ENCODE results near the gene MMP2. TPM values are rescaled to one million over a fixed set of nuclear protein-coding genes. Genes with fewer than 3 reads are reported as not detected.

Gene MMP2
- total RNA-seq, 1 experiment from 2014 or later, result 839 TPM

DNA sequence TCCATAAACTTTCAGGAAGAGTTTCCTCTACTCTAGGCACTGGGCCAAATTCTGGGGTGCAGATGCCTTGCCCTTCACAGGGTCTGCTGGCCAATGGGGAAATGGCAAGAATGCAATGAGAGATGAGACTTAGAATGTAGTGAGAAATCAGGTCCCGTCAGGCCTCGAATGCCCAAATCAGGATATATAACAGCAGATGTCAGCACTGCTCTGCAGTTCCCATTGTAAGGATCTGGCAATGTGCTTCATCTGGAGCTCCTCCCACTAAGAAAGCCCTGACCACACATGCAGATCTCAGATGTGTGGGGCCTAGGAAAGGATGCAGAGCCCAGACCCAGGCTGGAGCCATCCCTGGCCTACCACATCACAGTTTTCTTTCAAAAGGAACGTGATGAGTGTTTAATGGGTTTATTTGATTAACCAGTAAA is 16.0 kb downstream of the MMP2 start:
- peak; percentile 97 for DNase-seq (ENCODE audit: low read depth)

DNA sequence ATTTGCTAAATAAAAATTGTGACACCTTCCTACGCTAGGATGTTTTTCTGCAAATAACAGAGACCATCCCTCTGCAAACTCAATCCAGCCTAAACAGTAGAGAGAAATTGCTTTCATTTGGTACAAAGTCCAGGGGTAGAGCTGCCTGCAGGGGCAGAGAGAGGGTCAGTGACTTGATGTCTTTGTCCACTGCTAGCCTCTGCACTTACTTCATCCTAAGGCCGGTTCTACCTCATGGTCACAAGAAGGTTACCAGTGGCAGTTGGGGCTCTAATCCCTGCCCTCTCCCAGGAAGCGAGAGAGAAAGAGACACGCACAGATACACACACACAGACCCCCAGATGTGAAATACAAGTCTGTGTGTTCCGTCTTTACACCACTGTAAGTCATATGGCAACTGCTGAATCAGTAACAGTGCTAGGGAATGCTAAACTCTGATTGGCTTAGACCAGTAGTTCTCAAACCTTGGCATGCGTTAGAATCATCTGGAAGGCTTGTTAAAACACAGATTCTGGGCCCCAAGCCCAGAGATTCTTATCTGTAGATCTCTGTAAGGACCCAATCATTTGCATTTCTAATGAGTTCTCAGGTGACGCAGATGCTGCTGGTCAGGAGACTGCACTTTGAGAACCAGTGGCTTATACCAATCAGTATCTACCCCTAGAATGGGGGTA is 16.8 kb downstream of the MMP2 start:
- peak; percentile 85 for DNase-seq (ENCODE audit: low read depth)

DNA sequence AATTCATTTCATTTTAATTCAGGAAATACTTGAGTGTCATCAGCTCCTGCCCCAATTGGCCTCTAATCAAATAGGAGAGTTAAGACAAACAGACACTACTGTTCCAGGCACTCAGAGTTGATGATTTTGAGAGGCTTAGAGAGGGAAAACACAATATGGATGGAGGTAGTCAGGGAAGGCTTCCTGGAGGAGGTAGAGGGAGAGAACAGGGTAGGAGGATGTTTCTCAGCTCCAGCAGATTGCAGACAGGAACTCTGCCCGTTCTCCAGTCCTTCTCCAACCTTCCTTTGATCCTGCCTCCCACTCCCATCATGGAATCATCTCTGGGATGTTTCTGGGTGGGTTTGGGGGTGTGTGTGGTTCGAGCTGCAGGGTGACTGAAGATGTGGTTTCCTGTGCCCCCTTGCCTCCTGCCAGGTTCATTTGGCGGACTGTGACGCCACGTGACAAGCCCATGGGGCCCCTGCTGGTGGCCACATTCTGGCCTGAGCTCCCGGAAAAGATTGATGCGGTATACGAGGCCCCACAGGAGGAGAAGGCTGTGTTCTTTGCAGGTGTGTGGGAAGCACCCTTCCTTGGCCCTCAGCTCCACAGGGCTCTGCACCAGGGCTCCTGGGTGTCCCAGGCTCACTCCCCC is 17.6 kb downstream of the MMP2 start:
- peak; percentile 85 for DNase-seq (ENCODE audit: low read depth)

- DNase-seq (ENCODE audit: low read depth), result no peak
Measured at GRCh38 chr16:55497558-55497957, 18.6 kb downstream of the MMP2 start.

- no peak for DNase-seq (ENCODE audit: low read depth)
Measured at GRCh38 chr16:55498101-55498500, 19.1 kb downstream of the MMP2 start.

DNA sequence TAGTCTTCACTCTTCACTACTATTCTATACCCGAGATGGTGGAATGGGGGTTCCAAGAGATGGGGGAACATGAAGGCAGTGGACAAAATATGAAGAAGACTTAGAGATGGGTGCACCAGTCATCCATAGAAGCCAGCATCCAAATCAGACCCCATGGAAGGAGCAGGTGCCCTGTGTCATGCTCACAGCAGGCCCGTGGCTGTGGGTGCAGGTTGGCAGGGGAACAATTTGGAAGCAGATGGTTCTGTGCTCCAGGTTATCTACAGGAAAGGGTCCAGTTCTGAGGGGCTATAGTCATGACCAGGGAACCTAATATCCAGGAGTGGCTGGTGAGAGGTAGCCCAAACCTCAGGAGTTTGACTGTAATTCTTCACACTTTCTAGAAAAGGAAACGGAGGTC is 20.3 kb downstream of the MMP2 start:
- no peak for DNase-seq (ENCODE audit: low read depth)

- peak; percentile 100 for DNase-seq (ENCODE audit: low read depth)
Measured at GRCh38 chr16:55499951-55500529, 21.0 kb downstream of the MMP2 start.

- peak; percentile 98 for DNase-seq (ENCODE audit: low read depth)
Measured at GRCh38 chr16:55500530-55501011, 21.6 kb downstream of the MMP2 start.

GRCh38 chr16:55501549-55502322 is 22.7 kb downstream of the MMP2 start:
- no peak for DNase-seq (ENCODE audit: low read depth)

DNA sequence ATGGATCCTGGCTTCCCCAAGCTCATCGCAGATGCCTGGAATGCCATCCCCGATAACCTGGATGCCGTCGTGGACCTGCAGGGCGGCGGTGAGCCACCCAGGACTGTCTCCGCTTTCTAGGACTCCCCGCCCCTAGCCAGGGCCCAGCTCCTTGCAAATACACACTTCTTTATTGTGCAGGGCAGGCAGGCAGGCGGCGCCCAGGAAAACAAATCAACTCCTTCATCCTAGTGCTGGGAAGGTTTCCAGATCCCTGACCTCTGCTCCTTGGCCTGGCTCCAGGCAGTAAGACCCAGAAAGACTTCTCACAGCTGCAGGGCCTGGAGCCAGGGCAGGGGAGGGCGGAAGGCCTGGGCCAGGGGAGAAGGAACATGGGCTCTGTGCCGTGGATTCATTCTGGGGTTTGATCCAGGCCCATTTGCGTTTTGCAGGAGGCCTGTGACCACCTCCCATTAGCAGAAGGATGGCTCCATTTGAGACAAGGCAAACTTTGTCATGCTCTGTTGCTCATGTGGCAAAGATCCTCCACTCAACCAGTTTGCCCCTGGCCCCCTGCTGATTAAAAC is 23.9 kb downstream of the MMP2 start:
- peak; percentile 99 for DNase-seq (ENCODE audit: low read depth)

DNA sequence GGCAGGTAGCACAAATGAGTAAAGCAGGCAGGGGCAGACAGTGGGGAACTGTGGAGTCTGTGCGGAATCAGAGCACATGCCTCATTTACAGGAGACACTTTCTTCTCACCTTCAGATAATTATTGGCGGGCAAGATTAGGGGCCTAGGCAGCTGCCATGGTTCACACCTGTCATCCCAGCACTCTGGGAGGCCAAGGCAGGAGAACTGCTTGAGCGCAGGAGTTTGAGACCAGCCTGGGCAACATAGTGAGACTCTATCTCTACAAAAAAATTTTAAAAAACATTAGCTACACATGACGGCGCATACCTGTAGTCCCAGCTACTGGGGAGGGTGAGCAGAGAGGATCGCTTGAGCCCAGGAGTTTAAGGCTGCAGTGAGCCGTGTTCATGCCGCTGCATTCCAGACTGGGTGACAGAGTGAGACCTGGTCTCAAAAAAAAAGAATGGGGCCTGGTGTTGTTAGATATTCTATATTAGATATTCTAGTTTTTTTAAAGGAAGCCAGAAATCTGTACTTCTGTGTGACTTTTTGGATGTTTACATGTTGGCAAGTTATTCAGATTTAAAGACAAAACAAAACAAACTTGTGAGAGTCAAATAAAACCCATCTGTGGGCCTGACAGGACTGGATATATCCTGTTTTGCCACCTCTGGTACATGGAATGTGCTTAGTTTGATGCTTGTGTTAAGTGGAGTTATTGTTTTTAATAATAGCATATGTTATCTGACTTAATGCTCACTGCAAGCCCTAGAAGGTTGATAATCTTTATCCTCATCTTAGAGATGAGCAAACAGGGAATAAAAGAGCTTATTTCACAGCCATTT is 24.9 kb downstream of the MMP2 start:
- no peak for DNase-seq (ENCODE audit: low read depth)

GRCh38 chr16:55505333-55506015 is 26.5 kb downstream of the MMP2 start:
- DNase-seq (ENCODE audit: low read depth), result no peak

GRCh38 chr16:55506083-55506482 is 27.1 kb downstream of the MMP2 start:
- no peak for DNase-seq (ENCODE audit: low read depth)

DNA sequence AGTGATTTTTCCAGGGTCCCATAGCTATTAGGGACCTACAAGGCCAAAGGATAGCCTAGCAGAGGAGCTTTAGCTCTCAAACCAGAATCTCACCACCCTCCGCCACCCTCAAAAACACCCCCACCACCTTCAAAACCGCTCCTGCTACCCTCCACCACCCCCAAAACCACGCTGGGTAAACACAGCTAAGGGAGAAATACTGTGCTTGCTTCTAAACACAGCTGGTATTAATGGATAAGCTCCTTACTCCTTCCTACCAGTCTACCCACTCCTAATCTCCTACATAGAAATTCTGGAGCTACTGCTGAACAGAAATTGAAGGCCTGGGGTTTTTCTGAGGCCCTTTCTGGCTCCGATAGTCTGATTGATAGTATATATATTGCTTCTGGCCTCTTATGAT is 27.7 kb downstream of the MMP2 start:
- DNase-seq (ENCODE audit: low read depth), result no peak

DNA sequence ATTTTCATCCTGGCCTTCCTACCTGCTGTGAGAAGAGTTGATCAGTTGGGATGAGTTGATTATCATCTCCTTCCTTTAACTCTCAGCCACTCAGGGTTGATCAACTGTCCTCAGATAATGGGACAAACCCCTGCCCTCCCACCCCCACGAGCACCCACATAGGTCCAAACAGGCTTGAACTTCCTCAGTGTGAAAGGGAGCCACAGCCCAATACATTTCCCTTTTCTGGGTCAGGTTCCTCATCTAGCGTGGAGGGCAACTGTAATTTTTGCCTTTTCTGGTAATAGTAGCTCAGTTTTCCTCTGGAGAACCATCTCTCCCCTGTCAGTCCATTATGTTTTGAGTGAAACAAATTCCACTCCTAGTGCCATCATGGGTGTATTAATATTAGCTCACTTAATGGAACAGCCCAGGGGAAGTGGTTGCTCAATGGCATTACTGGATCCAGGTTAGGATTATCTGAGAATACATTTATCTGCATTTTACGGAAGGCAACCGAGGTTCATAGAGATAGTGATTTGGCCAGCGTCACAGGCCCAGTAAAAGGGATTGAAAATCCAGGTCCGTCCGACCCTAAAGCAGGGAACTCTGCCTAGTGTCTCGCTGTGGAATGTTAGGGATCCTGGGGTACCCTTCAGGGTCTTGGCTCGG is 29.4 kb downstream of the MMP2 start:
- no peak for DNase-seq (ENCODE audit: low read depth)

DNA sequence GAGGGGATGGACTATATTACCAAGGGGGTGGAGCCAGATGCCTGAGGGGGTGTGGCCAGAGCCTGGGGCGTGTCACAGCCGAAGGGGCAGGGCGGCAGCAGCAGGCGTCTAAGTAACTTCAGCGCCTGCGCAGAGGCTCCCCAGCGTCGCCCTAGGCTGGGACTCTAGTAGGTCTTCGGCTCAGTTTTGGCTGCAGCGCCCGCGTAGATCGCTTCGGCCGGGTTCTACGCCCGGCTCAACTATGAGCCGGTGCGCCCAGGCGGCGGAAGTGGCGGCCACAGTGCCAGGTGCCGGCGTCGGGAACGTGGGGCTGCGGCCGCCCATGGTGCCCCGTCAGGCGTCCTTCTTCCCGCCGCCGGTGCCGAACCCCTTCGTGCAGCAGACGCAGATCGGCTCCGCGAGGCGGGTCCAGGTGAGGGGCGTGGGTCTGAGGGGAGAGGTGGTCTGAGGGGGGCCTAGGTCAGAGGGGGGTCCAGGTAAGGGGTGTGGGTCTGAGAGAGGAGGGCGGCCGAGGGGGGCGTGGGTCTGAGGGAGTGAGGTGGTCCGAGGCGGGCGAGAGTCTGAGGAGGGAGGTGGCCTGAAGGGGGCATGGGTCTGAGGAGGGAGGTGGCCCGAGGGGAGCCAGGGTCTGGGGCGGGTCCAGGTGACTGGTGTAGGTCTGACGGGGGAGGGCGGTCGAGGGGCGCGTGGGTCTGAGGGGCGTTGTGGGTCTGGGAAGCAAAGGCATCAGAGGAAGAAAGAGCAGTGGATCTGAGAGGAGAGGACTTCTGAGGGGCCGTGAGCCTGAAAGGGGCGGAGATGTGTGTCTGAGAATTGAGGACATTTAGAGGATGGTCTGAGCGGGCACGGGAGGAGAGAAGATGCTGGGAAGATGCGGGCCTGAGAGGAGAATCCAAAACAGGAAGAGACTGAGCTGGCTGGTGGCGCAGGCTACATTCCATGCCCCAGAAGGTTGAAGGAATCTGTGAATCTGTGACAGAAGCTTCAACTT is 30.2 kb downstream of the MMP2 start, which contains the start of gene LPCAT2:
TSS of gene LPCAT2 (plus strand) at position 132 of the 991 bp plus-strand sequence. CDS start at position 242, 110 bp downstream.
- DNase-seq (ENCODE audit: low read depth), result peak; percentile 91

DNA sequence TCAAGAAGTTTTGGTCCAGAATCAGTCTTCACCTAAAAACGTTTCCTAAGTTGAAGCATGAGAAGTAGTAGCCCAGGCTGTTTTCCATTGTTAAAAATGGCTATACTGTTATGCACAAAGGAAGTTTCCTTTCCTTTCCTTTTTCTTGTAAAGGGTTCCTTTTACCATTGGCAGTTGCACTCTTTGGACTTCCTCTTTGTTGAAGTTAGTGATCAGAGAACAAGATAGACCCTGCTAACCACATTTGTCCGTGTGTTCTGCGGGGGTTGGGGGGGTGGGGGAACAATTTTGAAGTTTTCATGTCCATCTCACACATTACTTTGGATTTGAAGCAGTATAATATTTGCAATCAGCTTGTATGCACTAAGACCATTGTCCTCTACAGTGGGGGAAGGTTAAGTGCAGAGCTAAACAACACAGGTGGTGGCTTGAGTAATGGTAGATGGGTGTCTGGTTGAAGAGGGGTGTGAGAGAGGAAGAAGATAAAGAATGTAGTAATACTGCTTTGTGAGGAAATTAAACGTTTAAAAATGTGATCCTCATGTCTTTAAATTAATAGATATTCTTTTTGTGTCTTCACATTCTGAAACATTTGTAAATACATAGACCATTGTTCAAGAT is 31.3 kb downstream of the MMP2 start:
- DNase-seq (ENCODE audit: low read depth), result no peak

GRCh38 chr16:55512941-55513340 is 33.9 kb downstream of the MMP2 start:
- DNase-seq (ENCODE audit: low read depth), result no peak
